HG03196 (cell line): Measurements from ENCODE around the gene MRPS22.

Experiments
- ATAC-seq: cut with Tn5 transposase; IDR thresholded peaks from one replicate; pipeline ENCODE4 v1.9.1; 2021; ENCODE audit not compliant: unreplicated experiment

MRPS22 gene

DNA sequence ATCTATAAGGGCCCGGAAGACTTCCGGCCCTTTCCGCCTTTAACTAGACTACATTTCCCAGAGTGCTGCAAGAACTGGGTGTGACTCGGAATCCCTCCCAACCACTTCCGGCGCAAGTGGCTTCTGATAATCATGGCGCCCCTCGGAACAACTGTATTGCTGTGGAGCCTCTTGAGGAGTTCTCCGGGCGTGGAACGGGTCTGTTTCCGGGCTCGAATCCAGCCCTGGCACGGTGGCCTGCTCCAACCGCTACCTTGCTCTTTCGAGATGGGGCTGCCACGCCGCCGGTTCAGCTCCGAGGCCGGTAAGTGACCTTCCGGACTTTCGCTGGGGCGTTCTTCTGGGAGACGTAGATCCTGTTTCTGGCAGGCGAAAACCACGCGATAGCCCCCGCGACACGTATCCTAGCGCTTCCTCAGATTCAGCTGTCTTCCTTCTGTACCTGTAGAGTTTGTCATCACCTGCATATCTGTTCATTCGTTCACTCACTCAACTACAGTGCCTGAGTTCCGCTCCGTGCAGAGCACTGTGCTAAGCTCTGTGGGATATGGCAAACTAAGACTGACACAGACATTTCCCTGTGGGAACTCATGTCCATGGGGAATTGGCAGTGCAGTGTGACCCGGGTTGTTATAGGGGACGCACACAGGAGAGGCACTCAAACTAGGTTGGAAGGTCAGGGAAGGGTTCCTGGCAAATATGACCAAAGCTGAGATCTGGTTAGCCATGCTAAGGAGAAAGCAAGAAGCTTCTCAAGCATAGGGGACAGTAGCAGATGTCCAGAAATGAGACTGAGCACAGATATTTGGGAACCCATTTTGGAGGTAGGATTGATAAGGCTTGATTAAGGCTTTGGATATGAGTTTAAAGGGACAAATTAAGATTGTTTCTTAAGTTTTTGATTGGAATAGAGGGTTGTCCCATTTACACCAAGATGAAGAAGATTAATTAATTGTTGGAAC is at the start of gene MRPS22:
Gene MRPS22, plus strand, starts transcription at position 126 of the 962 bp plus-strand sequence. Its CDS starts 7 bp downstream, at position 133.
- peak; percentile 98 for ATAC-seq

DNA sequence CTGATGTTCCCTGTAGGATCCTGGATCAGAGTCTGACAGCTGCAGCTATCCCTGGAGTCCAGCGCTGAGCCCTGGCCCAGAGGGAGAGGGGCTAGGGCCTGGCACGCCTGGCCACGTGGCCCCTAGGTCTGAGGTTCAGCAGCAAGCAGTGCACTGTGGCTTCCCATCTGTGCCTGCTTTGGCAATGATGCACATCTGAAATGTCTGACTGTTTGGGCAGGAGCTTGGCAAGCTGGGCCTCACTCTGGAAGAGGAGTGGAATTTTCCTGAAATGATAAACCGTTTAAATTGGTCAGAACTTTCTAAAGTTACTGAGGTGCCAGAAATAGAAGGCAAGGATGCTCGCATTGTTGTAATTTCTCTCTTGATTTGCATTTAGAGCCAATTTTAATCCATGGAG is 48.8 kb upstream of the MRPS22 start:
- no peak for ATAC-seq

DNA sequence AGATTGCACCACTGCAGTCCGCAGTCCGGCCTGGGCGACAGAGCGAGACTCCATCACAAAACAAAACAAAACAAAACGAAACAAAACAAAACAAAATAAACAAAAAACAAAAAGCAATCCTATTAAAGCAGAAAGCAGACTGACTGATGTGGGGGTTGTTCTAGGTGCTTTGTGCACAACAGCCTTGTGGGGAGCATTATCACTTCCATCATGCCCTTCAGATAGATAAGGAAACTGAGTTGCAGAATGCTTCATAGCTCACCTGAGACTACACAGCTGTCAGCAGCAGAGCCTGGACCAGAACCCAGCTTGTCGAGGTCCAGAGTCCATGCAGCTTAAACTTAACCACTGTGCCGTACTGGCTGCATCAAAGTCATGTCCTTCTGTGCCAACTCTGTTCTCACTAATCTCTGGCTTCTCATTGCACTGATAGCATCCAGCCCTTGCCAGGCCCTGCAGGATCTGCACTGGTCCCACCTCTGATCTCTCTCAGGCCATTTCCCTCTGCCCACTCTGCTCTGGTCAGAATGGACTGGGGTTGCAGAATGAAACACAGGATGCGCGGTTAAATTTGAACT is 47.6 kb upstream of the MRPS22 start:
- no peak for ATAC-seq

DNA sequence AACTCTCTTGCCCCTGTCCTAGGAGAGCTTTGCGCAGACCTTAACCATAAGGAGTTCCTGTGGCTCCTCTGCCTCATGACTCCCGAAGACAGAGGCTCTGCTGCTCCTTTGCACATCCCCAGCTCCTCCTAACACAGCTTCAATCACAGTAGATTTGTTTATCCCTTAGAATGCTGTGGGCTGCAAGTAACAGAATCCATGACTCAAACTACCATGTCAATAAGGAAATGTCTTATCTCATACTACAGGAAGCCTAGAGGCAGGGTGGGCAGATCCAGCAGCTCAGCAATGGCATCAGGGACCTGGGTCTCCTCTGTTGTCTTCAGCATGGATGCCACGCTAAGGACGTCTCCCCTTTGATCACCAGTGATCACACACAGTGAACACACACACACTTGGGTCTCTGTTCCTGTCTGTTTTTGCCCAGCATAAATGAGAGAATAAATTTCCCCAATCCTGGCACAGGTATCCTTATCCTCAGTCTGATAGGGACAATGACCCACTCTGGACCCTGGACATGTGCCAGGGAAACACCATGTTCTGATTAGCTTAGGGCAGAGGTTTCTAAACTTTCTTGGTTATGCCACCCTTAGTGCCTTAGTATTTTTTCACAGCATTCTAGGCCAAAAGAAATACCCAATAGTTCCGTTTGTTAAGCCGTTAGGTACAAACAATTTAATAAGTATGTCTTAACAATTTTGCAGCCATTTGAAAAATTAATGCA is 46.1 kb upstream of the MRPS22 start:
- no peak for ATAC-seq

GRCh38 chr3:139299261-139300132 is 44.3 kb upstream of the MRPS22 start:
- ATAC-seq: no peak

DNA sequence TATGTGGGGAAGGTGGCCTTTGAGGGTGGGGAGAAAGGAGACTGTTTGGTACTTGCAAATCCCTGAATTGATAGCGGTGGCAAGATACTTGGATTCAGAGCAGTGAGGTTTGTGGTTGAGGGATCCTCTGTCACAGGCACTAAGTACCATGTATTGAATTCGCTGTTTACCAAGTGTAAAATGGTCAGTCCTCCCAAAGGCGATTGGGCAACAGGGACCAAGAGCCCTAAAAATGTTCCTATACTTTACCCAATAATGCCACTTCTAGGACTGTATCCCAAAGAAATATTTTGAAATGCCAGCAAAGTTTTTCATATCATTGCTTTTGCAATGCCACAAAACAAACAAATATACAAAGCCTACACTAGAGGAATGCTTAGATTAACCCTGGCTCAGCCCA is 43.4 kb upstream of the MRPS22 start:
- no peak for ATAC-seq

- no peak for ATAC-seq
These were observed 42.6 kb upstream of the MRPS22 start for GRCh38 chr3:139301183-139301582.

- ATAC-seq: no peak
These were observed 42.2 kb upstream of the MRPS22 start for GRCh38 chr3:139301654-139302053.

DNA sequence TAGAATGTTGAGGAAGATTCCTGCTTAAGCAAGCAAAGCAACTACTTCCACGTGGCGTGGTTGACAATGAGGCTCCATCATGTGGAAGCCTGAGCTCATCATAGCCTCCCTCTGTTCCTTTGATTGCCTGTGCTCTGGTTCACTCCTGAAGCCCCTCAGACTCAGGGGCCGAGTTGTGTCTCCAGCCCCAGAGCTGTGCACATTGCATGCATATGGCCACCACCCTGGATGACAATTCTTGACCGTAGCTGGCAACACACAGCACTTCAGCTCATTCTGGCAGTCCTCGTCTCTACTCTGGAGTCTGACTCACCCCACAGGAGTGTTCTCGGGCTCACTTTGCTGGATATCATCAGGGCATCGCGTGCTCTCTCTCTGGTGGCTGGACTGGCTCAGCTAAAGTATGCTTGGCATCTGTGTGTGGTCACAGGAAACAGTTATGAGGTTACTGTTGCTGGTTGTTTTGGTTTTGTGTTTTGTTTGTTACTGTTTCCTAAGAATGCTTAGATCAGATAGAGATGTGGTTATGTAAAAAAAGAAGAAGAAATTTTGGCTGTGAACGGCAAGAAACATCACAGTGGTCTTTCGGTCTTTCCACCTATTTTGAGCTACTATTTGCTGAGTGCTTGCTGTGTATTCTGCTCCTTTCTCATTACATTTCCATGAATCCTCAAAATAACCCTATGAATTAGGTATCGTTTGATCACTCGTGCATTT is 41.6 kb upstream of the MRPS22 start:
- ATAC-seq: no peak

- no peak for ATAC-seq
These were observed 41.1 kb upstream of the MRPS22 start for GRCh38 chr3:139302801-139303113.

DNA sequence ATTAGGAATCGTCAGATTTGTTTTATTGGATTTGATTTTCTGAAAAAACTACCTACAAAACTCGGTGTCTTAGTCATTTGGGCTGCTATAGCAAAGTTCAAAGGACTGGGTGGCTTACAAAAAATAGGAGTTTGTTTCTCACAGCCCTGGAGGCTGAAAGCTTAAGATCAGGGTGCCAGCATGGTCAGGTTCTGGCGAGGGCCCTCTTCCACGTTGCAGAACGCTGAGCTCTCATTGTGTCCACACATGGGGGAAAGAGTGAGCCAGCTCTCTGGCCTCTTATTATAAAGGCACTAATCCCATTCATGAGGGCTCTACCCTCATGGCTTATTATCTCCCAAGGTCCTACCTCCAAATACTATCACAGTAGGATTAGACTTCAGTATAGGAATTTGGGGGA is 40.6 kb upstream of the MRPS22 start:
- ATAC-seq: no peak

DNA sequence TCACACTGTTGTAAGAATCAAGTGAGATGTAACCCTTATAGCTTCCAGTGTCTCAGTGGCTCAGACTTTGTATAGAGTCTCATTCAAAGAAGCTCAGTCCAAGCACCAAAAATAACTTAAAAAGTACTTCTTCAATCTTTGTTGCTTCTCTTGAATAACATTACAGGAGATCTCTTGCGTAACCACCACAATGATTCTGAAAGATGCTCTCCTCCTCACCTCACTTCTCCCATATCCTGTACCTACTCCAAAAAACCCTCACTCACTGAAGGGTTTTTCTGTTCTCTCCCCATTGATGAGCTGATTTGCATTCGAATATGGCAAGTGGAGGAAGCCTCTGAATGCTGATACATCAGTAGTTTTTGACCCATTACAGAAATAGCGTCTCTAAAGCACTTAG is 39.4 kb upstream of the MRPS22 start:
- ATAC-seq: no peak

DNA sequence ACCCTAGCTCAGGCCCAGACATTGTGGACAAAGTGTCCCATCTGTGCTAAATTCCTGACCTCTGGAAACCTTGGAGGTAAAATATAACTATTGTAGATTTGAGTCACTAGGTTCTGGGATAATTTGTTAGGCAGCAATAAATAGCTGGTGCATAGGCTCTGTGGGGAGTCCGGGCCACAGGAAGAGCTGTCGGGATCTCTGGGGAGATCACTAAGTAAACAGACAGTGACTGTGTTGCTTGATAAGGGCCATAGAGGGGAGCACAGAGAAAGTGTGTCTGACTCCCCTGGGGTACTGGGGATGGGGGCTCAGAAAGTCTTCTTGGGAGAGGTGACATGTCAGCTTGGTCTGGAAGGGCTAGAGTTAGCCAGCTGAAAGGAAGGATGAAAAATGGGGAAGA is 37.7 kb upstream of the MRPS22 start:
- no peak for ATAC-seq

GRCh38 chr3:139307072-139307491 is 36.7 kb upstream of the MRPS22 start:
- ATAC-seq: no peak

- ATAC-seq: no peak
These were observed 35.9 kb upstream of the MRPS22 start for GRCh38 chr3:139307601-139308555.

DNA sequence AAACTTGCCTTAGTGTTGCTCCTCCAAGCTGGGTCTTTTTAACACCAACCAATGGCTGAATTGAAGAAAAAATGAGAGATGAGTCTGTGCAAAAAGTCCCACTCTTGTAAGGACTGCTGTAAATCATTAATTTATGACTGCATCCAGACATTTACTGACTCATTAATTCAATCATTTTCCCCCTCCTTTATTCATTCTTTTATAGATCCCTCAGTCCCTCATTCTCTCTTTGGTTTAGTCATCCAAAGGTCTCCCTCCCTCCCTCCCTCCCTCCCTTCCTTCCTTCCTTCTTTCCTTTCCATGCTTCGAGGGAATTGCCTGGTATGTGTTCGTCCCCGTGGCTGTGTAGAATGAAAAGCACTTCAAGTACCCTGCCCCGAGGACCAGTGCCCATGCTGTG is 35.3 kb upstream of the MRPS22 start:
- no peak for ATAC-seq

GRCh38 chr3:139309061-139309591 is 34.7 kb upstream of the MRPS22 start:
- ATAC-seq: no peak

DNA sequence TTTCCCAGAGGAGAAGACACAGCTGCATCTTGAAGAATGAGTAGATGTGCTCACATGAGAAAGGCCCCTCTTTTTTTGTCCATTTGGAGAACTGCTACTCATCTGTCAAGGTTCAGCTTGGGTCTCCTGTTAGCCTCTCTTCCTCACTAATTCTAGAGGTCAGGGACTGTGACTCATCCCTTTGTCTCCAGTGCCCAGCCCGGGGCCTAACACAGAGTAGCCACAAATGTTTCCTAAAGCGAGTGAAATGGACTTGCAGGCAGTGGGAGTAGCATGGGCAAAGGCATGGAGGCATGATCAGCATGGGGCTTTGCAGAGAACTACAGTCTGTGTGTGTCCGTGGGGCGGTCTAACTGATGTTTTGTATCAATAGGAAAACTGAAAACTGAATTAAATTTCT is 33.9 kb upstream of the MRPS22 start:
- ATAC-seq: no peak

GRCh38 chr3:139310474-139310933 is 33.3 kb upstream of the MRPS22 start:
- no peak for ATAC-seq
